Measurements from ENCODE around the gene IZUMO1.

- TF ChIP-seq POLR2AphosphoS5 (IDR thresholded peaks at IDR 0.05) (no peak), SMC3 (conservative IDR thresholded peaks at IDR 0.05; ENCODE audit: poor library complexity) (no peak), CTCF (IDR thresholded peaks at IDR 0.05; ENCODE audit: poor library complexity, severe bottlenecking) (no peak), EZH2 (IDR thresholded peaks at IDR 0.05; ENCODE audit: borderline replicate concordance, insufficient read depth, low read length, poor library complexity, severe bottlenecking) (no peak), MXI1 (conservative IDR thresholded peaks at IDR 0.05; ENCODE audit: poor library complexity, severe bottlenecking) (no peak)
These were observed 21.6 kb downstream of the IZUMO1 start for GRCh38 chr19:48724796-48725753.
